DND-41 (cell line): ENCODE measurements around the gene ZBTB14.

ENCODE experiments used
- EZH2 ChIP-seq: IDR thresholded peaks from 3 replicates; pipeline ENCODE4 v1.6.1; 2012; ENCODE audit warnings: borderline replicate concordance, low read depth, mild to moderate bottlenecking, moderate library complexity, low read length, inconsistent platforms; ENCODE audit not compliant: severe bottlenecking
- TF ChIP-seq, protein P1 (sequence below): IDR thresholded peaks from 2 replicates; pipeline ENCODE4 v1.5.1; 2012; ENCODE audit warnings: borderline replicate concordance, low read length, moderate library complexity, mild to moderate bottlenecking; ENCODE audit not compliant: poor library complexity, severe bottlenecking; ENCODE audit errors: extremely low read depth

DNA sequence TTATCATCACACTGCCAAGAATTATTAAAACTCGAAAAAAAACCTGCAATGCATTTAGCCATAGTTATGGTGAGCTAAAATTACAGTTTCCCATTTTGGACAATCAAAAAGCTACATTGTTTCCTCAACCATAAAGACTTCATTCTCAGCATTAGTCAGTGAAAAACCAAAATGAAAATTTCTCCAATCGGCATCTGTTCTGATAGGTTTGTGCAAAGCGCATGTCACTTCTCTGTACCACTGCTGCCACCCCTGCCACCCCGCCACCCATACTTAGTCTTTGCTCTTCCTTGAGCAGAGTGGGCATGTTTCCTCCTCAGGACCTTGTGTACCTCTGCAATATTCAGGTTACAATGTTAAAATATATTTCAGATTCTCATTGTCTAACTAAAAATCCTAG is 7.1 kb upstream of the ZBTB14 start:
- no peak for TF ChIP-seq EZH2
- TF ChIP-seq, protein P1, sequence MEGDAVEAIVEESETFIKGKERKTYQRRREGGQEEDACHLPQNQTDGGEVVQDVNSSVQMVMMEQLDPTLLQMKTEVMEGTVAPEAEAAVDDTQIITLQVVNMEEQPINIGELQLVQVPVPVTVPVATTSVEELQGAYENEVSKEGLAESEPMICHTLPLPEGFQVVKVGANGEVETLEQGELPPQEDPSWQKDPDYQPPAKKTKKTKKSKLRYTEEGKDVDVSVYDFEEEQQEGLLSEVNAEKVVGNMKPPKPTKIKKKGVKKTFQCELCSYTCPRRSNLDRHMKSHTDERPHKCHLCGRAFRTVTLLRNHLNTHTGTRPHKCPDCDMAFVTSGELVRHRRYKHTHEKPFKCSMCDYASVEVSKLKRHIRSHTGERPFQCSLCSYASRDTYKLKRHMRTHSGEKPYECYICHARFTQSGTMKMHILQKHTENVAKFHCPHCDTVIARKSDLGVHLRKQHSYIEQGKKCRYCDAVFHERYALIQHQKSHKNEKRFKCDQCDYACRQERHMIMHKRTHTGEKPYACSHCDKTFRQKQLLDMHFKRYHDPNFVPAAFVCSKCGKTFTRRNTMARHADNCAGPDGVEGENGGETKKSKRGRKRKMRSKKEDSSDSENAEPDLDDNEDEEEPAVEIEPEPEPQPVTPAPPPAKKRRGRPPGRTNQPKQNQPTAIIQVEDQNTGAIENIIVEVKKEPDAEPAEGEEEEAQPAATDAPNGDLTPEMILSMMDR = no peak
